GDM1 (cell line): ENCODE data around the gene LAMA5.

Source experiments
- DNase-seq: peaks from one replicate; lab custom pipeline; 2025; lab: John Stamatoyannopoulos, UW

LAMA5 gene

DNA sequence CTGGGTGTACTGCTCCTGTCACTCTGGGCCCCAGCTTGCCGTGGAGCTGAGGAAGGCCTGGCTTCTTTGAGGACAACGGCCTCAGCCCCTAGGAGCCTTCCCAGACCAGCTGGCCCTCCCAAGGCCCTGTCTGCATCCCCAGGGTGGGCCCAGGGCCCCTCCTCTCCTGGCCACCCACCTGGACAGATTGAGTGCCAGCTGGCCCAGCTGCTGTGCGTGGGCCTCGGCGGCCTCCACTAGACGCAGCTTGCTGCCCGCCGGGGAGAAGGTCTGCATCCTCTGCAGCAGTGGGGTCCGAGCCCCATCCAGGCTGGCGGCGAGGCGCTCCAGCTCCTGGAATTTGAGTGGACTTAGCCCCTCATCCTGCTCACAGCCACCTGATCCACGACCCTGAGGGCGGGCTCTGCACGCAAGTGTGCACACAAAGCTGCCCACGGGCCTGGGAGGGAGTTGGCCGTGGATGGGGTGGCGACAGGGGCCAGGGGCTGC is 49.9 kb downstream of the LAMA5 start:
- no peak for DNase-seq

DNA sequence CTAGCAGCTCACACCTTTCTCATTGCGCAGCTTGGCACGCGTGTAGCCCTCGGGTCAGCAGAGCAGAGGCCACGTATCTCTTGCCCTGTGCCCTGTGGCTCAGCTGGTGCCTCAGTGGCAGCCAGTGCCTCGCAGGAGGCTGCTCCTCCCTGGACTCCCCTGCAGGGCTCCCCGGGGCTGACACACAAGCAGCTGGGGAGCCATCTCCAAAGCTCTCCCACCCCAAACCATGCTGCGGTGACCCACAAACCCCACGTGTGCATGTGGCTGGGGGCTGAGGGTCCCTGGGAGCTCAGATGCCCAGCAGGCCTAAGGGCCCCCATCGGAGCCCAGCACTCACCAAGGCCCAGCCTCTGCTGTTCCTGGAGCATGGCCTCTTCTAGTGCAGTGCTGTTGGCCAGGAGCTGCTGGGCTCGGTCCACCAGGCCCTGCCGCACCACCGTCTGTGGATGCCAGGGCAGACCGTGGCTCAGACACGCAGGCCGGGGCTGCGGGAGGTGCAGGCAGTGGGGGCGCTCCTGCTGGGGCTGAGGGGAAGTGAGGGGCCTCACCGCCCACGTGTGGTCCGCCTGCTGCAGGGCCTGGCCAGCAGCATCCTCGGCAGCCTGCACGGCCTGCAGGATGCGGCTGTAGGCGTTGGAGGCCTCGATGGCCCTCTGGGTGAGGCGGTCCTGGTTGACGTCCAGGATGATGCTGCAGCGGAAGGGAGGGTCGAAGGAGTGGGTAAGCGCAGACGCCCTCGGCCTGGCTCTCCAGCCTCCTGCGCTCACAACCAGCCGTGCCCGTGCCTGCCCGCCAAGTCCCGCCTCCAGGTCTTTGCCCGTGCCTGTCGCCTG is 50.6 kb downstream of the LAMA5 start:
- no peak for DNase-seq

DNA sequence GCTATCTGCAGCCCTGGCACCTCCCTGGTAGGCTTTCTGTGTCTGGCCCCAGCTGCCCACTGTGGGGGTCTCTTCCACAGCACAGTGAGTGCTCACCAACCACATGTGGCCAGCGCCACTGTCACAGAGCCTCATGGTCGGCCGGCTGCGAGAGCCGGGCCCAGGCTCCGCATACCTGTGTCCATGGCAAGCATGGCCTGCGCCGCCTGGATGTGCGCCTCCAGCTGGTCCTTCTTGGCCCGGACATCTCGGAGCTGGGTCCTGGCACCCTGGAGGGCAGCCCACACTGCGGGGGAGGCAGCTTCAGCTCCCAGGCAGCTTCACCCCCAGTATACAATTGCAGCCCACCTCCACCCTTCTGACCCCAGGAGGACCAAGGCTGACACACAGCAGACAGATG is 51.3 kb downstream of the LAMA5 start:
- no peak for DNase-seq

DNA sequence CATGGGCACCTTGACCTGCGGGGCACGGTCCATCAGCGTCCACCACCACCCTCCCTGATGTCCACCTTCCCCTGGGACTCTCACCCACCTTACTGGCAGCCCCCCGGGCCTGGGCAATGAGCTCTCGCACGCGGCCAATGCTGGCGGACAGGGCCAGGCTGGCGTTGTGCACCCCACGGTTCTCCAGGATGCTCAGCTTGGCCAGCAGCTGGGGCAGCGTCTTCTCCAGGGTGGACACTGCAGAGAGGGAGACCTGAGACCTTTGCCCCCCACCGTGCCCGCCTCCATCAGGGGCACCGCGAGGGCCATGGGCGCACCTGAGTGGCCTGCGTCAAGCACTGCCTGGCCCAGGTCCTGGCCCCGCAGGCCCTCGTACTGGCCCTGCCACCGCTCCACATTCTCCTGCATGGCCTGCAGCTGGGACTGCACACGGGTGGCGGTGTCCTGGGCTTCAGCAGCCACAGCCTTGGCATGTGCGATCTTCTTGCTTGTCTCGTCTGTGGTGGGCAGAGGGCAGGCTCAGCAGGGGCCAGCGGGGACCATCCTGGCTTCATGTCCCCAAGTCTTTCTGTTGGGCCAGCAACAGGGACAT is 52.3 kb downstream of the LAMA5 start:
- no peak for DNase-seq

DNA sequence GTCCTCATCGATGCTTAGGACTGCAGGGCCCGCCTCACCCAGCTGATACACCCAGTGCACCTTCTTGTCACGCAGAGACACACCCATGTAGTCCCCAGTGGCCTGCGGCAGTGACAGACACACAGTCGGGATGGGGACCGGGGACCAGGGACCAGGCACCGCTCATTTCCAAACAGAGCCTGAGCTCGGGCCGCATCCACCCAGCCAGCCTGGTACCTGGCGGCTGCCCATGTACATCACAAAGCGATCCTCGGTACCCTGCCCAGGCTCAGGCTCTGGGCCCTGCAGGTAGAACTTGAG is 52.8 kb downstream of the LAMA5 start:
- no peak for DNase-seq

DNA sequence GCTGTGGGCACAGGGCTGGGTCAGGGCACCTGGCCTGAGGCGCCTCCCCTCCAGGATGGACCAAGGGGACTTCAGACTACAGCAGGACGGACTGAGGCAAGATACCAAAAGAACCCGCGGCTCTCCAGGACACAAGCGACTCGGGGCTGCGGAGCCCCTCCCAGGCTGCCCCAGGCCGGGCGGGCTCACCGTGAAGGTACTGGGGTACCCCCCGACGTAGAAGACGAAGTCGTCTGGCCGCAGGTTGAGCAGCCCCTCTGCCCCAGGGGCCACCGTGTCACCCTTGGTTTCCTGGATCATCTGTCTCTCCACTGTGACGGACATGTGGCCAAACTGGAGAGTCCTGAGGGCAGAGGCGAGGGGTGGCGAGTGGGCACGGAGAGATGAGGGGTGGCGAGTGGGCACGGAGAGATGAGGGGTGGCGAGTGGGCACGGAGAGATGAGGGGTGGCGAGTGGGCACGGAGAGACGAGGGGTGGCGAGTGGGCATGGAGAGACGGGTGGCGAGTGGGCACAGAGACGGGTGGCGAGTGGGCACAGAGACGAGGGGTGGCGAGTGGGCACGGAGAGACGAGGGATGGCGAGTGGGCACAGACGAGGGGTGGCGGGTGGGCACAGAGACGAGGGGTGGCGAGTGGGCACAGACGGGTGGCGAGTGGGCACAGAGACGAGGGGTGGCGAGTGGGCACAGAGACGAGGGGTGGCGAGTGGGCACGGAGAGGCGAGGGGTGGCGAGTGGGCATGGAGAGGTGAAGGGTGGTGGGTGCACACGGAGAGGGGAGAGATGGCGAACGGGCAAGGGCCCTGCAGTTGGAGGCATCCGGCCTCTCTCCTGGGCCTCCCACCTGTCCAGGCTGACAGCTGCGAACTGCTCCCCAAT is 53.4 kb downstream of the LAMA5 start:
- no peak for DNase-seq

DNA sequence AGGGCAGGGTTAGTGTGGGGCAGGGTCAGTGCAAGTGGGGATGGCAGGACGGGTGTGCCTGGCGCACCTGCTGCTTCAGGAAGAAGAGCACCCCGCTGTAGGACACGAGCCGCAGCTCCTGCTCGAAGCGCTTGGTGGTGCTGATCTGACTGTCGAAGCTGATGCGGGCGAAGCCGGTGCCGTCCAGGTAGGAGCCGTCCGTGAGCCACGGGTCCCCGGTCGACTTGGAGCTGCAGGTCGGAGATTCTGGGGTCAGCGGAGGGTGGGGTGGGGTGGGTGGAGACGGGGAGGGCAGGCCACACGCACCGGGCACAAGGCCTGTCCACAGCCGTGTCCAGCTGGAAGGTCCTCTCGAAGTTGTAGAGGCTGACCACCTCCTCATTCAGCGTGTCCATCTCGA is 54.1 kb downstream of the LAMA5 start:
- no peak for DNase-seq

DNA sequence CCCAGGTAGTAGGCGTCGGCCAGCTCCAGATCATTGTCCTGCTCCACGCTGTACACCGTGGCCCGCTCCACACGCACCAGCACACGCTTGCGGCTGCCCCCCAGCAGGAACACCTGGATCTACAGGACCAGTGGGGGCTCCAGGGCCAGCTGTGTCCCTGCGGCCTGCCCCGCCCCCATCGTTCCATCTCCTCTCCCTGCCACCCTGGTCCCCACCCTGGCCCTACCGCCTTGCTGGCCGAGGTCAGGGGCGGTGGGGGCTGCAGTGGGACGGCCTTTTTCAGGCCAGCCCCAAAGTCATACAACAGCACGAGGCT is 54.5 kb downstream of the LAMA5 start:
- DNase-seq = no peak

DNA sequence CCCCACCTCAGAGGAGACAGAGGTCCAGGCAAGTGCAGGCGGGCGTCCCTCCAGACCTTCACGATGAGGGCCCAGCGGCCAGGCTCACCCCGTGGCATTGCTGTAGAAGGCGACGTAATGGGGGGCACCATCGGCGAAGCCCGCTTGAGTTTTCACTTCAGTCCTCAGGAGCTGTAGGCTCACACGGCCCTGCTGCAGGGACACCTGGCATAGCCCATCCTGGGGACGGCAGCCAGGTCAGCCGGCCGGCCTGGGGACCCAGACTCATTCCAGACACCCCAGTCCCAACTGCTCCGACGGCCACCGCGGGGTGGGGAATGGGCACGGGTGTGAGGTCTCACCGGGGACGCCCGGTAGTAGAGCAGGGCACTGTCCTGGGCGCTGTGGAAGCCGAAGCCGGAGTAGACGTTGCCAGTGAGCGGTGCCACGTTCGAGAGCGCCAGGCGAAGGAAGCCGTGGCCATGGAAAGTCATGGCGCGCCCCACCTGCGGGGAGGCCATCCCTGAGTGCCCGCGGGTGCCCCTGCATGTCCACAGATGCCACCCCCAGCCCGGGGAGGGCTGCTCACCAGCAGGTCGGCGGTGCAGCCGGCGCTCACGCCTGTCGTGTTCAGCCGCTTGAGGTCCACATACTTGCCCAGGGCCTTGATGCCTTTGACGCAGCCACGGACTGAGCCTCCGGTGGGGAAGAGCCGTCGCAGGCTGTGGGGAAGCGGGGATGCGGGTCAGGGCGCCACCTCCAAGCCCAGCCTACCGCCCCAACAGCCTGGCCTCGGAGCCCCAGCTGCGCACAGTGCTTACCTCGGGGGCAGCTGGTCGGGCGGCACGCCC is 55.1 kb downstream of the LAMA5 start:
- DNase-seq = no peak

DNA sequence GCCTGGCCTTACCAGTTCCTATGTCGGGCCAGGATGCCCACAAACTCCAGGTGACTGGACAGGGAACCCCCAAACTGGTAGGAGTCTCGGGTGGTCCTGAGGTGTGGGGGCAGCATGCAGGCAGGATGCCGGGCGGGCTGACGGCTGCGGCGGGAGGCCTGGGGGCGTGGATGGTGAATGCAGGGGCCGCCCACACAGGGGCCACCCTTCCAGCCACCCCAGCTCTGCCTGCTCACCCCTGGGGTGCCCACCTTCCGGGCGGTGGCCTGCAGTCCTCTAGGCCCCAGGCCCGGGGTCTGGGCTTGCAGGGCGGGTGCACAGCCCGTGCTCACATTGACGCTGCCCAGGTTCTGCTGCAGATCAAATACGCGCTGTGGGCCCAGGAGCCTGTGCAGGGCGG is 56.0 kb downstream of the LAMA5 start:
- no peak for DNase-seq

DNA sequence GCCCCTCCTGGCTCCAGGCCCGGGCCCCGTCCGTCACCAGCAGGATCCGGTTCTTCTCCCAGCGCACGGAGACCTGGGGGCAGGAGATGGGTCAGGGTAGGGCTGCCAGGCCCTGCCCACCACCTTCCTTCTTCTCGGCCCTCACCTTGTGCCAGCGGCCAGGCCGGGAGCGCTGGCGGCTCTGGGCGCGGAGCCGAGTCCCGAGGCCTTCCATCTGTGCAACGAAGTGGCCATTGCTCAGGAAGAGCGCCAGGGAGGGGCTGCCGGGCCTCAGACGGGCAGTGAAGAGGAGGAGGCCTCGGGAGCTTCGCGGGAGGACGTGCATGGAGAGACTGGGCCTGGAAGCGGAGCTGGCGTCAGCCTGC is 56.4 kb downstream of the LAMA5 start:
- DNase-seq = no peak

DNA sequence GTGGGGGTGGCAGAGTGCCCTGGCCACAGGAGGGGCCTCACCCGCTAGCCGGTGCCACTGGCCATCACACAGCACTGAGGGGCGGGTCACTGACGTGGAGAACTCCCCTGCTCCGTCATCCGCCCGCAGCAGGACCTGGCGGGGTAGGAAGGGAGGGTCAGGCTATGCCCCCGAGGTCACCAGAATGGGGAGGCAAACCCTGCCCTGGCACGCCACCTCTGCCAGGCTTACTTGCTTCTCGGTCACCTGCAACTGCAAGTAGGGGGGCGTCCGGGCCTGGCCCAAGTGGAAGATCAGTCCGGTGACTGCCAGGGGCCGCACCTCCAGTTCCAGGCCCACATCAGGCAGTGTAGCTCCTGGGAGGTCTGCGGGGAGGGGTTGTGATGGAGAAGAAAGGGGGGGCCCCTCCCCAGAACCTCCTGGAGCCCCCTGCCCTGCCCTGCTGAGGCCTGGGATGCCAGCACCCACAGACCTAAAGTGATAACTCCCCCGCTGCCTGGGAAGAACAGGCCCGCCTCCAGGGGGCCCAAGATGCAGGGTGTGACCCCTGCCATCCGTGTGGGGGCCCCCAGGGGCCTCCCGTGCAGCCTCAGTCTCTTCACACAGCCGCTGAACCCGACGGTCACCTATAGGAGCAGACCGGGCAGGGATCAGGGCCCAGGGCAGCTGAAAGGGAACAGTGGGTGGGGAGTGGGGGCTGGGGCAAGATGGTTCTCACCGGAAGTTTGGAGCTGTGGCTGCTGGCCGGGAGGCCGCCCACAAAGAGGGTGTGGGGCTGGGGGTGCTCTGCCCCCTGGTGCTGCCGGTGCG is 57.0 kb downstream of the LAMA5 start:
- no peak for DNase-seq

DNA sequence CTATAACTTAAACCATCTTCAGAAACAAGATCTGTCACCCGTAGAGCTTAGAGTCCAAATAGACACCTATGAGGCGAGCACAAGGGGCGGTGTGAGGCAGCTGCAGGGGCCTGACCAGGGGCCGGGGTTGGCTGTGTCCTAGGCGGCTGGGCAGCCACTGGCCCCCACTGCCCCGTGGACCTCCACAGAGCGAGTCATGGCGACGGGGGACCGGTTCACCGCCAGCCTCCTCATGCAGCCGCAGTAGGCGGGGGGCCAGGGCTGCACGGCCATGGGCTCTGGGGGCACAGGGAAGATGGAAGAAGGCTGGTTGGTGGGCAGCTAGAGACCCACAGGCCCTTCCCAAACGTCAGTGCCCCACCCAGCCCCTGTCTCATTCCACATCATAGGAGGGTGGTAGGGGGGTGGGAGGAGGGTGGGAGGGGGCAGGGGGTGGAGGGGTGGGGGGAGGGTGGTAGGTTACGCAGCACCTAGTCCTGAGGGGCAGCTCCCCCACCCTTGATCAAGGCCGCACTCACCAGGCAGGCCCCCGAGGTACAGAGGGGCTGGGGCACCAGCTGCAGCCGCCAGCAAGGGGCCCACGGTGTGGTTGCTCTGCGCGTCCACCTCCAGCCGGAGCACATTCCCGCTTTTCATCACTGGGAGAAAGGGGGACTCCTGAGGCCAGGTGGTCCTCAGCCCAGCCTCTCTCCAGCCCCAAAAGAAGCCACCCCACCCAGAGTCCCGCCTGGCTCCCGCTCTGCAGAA is 57.7 kb downstream of the LAMA5 start:
- no peak for DNase-seq

DNA sequence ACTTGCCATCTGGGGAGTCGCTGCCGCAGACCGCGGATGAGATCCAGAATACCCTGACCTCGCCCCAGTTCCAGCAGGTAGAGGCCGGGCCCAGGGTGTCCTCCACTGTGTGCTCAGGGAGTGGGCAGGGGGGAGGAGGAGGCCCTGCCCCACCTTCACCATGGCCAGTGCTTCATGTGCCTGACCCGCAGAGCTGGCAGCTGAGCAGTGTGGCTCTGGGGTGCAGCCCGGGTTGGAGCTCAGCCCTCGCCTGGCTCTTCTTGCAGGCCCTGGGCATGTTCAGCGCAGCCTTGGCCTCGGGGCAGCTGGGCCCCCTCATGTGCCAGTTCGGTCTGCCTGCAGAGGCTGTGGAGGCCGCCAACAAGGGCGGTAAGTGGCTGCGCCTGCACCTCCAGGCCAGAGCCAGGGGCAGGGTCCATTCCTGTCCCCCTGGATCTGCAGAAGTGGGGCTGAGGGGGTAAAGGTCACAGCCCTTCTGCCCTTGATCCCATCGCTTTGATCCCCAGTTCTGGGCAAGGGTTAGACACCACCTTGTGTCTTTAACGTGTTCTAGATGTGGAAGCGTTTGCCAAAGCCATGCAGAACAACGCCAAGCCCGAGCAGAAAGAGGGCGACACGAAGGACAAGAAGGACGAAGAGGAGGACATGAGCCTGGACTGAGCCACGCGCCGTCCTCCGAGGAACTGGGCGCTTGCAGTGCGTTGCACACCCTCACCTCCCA is 58.9 kb downstream of the LAMA5 start:
- no peak for DNase-seq

DNA sequence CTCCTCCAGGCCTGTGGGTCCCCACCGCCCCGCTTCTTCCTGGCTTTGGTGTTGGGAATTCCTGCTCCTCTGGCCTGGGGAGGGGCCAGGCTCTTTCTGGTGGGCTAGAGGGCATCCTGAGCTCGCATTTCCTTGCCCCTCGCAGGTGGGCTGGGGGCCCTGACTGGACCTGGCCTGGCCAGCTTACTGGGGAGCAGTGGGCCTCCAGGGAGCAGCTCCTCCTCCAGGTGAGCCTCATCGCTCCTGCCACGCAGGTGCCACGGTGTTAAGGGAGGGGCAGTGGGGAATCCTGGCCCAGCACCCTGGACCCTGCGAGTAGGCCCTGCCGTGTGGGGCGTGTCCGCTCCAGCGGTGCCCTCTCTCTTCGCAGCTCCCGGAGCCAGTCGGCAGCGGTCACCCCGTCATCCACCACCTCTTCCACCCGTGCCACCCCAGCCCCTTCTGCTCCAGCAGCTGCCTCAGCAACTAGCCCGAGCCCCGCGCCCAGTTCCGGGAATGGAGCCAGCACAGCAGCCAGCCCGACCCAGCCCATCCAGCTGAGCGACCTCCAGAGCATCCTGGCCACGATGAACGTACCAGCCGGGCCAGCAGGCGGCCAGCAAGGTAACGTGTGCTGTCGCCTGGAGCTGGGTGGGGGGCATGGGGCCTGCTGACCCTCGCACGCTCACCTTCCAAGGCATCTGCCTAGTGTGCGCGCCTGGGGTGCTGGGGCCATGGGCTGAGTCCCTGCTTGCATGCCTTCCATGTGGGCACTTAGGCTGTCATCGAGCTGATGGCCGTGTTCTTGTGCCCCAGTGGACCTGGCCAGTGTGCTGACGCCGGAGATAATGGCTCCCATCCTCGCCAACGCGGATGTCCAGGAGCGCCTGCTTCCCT is 59.6 kb downstream of the LAMA5 start:
- DNase-seq = no peak

DNA sequence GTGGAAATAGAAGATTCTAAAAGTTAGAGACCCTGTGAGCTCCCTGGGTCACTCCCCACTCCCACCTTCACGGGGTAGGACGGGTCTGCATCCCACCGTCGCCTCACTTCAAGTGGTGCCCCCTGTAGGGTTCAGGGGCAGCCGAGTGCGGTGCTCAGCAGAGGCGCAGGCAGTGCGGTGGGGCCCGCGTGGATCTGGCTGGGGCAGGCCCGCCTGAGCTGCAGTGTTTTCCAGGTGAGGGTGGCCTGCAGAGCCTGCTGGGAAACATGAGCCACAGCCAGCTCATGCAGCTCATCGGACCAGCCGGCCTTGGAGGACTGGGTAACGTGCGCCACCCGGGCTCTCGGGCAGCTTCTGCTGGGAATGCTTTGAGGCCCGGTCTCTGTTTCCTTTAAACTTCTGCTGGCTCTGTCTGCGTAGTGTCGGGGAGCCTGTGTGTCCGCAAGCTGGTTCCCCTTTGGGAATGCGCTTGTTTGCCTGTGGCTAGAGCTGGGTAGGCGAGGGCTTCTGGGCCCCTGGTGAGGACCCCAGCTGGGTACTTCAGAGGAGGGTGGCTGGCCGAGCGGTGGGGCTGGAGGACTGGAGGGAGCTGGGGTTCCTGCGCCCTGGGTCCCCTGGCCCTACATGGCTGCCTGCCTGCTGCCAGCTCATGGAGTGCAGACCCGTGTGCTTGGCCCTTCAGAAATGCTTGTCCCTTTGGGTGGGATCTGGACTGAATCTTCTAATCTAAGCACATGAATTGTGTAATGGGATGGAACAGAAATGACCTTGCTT is 60.5 kb downstream of the LAMA5 start:
- DNase-seq = no peak

DNA sequence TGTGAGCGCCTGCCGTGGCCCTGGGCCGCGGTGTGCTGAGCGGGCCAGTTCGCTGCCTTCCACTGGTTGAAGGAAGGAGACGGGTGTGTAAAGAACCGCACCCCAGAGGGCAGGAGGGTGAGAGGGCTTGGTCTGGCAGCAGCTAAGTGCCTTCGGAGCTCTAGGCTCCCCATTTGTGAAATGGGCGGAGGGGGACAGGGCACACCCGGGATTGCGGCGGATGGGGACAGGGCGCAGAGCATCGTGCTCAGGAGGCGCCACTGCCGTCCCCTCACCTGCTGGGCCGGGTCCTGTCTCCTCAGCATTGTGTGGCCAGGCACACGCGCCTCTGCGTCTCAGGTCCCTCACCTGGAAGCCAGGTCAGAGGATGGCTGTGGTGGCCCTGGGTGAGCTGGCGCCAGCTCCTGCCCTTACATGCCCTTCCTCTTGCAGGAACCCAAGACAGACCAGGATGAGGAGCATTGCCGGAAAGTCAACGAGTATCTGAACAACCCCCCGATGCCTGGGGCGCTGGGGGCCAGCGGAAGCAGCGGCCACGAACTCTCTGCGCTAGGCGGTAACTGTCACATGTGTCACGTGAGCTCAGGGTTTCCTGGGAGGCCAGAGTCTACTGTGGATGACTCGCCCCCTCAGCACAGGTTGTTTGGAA is 61.2 kb downstream of the LAMA5 start:
- DNase-seq = no peak
